Mesendoderm (in vitro differentiated cells): ENCODE data around the gene TCF7L2. TPM values are rescaled to one million over a fixed set of nuclear protein-coding genes. Genes with fewer than 3 reads are reported as not detected.

Experiments
- DNase-seq: peaks from one replicate; pipeline ENCODE4 v3.0.0; 2013
- H2AK5ac ChIP-seq: 2 replicates; pipeline ENCODE4 v1.6.1; 2013; ENCODE audit warnings: low read length, inconsistent platforms
- H2BK120ac ChIP-seq: 2 replicates; pipeline ENCODE4 v1.6.1; 2013; ENCODE audit warnings: low read depth, mild to moderate bottlenecking, low read length, moderate library complexity, mixed read lengths
- H2BK15ac ChIP-seq: replicated peaks from 2 replicates; pipeline ENCODE4 v1.6.1; 2013; ENCODE audit warnings: low read depth, mild to moderate bottlenecking, moderate library complexity
- H2BK5ac ChIP-seq: 2 replicates; pipeline ENCODE4 v1.6.1; 2013; ENCODE audit warnings: low read length, inconsistent platforms
- H3K18ac ChIP-seq: 2 replicates; pipeline ENCODE4 v1.6.1; 2013; ENCODE audit warnings: mild to moderate bottlenecking, low read length, mixed read lengths
- H3K23ac ChIP-seq: one replicate; pipeline ENCODE4 v1.6.1; 2013; ENCODE audit warnings: low read length
- H3K27ac ChIP-seq: 2 replicates; pipeline ENCODE4 v1.5.1; 2013; ENCODE audit warnings: low read depth, mild to moderate bottlenecking, inconsistent platforms, low read length, moderate library complexity
- H3K27me3 ChIP-seq: 2 replicates; pipeline ENCODE4 v1.6.1; 2013; ENCODE audit warnings: low read length, control low read depth, mild to moderate bottlenecking, inconsistent platforms; ENCODE audit not compliant: insufficient read depth, poor library complexity
- H3K36me3 ChIP-seq: 2 replicates; pipeline ENCODE4 v1.6.1; 2013; ENCODE audit warnings: low read length, inconsistent platforms; ENCODE audit not compliant: control insufficient read depth, insufficient read depth
- H3K4ac ChIP-seq: one replicate; pipeline ENCODE4 v1.6.1; 2013; ENCODE audit warnings: low read depth, mild to moderate bottlenecking, low read length, moderate library complexity
- H3K4me1 ChIP-seq: 2 replicates; pipeline ENCODE4 v1.6.1; 2013; ENCODE audit warnings: low read depth, low read length, inconsistent platforms; ENCODE audit not compliant: control insufficient read depth
- H3K4me2 ChIP-seq: 2 replicates; pipeline ENCODE4 v1.6.1; 2013; ENCODE audit warnings: low read length
- H3K4me3 ChIP-seq: 2 replicates; pipeline ENCODE4 v1.5.1; 2013; ENCODE audit warnings: mild to moderate bottlenecking, low read length
- H3K56ac ChIP-seq: one replicate; pipeline ENCODE4 v1.6.1; 2013; ENCODE audit warnings: low read length
- H3K79me1 ChIP-seq: 2 replicates; pipeline ENCODE4 v1.6.1; 2013; ENCODE audit warnings: low read length, inconsistent platforms
- H3K79me2 ChIP-seq: 2 replicates; pipeline ENCODE4 v1.6.1; 2013; ENCODE audit warnings: mild to moderate bottlenecking, low read length; ENCODE audit not compliant: control insufficient read depth, insufficient read depth
- H3K9ac ChIP-seq: 2 replicates; pipeline ENCODE4 v1.6.1; 2013; ENCODE audit warnings: low read length, inconsistent platforms
- H4K5ac ChIP-seq: one replicate; pipeline ENCODE4 v1.6.1; 2013; ENCODE audit warnings: low read length
- H4K8ac ChIP-seq: one replicate; pipeline ENCODE4 v1.6.1; 2013; ENCODE audit warnings: low read depth, mild to moderate bottlenecking, control low read depth, low read length, moderate library complexity
- whole genome bisulfite sequencing: extraction: QIAGEN DNeasy Blood & Tissue Kit; methylation state at CpG from one replicate; pipeline ENCODE4 v1.1.7; 2013; ENCODE audit warnings: low lambda C conversion rate, missing lambda C conversion rate; ENCODE audit not compliant: insufficient coverage; ENCODE audit errors: extremely low coverage; 5-methylcytosine and 5-hydroxymethylcytosine counted together
- polyA plus RNA-seq, 2 experiments: library from polyadenylated mRNA; stranded (reverse); fragments of 200-250 nt; gene quantifications; one replicate each; pipeline ENCODE4 v1.2.3, GENCODE V29; 2013

Gene TCF7L2
- polyA plus RNA-seq (2013, experiment 1 of 2): 43.5 TPM
- polyA plus RNA-seq (2013, experiment 2 of 2): 47.0 TPM

DNA sequence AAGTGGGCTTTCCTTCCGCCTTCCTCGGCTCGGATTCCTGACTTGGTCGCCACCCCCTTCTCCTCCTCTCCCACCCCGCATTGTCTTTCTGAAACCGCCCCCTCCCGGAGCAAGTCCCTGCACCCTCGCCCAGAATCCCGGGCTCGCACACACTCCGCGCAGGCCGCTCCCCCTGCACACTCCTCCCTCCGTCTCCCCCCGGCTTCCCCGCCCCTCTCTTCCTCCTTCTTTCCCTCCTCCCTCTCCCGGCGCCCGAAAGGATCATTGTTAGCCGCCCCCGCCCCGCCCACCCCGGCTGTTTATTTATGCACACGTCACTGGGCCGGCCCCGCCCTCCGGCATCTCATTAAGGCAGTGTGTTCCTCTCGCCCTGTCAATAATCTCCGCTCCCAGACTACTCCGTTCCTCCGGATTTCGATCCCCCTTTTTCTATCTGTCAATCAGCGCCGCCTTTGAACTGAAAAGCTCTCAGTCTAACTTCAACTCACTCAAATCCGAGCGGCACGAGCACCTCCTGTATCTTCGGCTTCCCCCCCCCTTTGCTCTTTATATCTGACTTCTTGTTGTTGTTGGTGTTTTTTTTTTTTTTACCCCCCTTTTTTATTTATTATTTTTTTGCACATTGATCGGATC, at the start of gene TCF7L2:
TCF7L2 (plus strand) TSS at position 373 of the 633 bp plus-strand sequence. CDS start 510 bp downstream, outside the sequence.
- H3K18ac ChIP-seq: peak within 1 kb of the TSS; percentile 99
- H3K27ac ChIP-seq: peak within 1 kb of the TSS; percentile 95

DNA sequence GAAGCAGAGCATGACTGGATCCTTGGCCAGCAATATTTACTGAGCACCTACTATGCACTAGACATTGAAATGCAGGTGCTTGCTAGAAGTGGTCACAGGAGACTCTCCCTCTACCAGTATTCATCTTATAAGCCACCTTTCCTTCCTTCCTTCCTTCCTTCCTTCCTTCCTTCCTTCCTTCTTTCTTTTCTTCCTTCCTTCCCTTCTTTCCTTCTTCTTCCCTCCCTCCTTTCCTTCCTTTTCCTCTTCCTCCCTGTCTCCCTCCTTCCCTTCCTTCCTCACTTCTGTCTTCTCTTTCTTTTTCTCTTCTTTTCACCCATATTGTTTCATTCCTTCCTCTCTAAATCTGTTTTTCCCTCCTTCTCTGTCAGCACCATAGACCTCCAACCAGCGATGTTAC, 47.3 kb upstream of the TCF7L2 start:
- H2BK15ac ChIP-seq: no peak overlapping the region
- H3K79me2 ChIP-seq: no peaks in the 10 kb centered on the region
- H3K4me3 ChIP-seq: no peak overlapping the region
- H3K56ac ChIP-seq: no peak overlapping the region
- H3K79me1 ChIP-seq: no peaks in the 10 kb centered on the region
- H2BK5ac ChIP-seq: no peak overlapping the region
- no peak for DNase-seq
- H3K4me2 ChIP-seq: no peak overlapping the region
- H3K4me1 ChIP-seq: peaks cover 5% of the 10 kb centered on the region
- H3K23ac ChIP-seq: peak overlapping the region; percentile 61
- H4K8ac ChIP-seq: no peak overlapping the region
- no CpG with 5 or more reads among the region's 1 CpG for WGBS
- no peak overlapping the region for H4K5ac ChIP-seq
- no peaks in the 10 kb centered on the region for H3K36me3 ChIP-seq
- H3K18ac ChIP-seq: no peak overlapping the region
- no peak overlapping the region for H2AK5ac ChIP-seq
- H3K27ac ChIP-seq: no peak overlapping the region
- H3K9ac ChIP-seq: no peak overlapping the region
- H2BK120ac ChIP-seq: no peak overlapping the region
- peaks cover 4% of the 10 kb centered on the region for H3K27me3 ChIP-seq
- H3K4ac ChIP-seq: no peak overlapping the region

More for the DNA sequence above, at the start of gene TCF7L2:
- Histone ChIP-seq H3K4me1 (peaks cover 11% of the 10 kb centered on the region), H2BK5ac (peak within 1 kb of the TSS; percentile 10), H3K9ac (peak within 1 kb of the TSS; percentile 89), H2BK120ac (peak within 1 kb of the TSS; percentile 97), H4K5ac (no peak within 1 kb of the TSS), H3K79me2 (peaks cover 23% of the 10 kb centered on the region), H3K79me1 (peaks cover 2% of the 10 kb centered on the region), H3K56ac (peak within 1 kb of the TSS; percentile 80), H3K27me3 (no peaks in the 10 kb centered on the region), H3K4me3 (peak within 1 kb of the TSS; percentile 81), H2AK5ac (no peak within 1 kb of the TSS), H3K36me3 (no peaks in the 10 kb centered on the region), H3K4me2 (peak within 1 kb of the TSS; percentile 45), H3K4ac (peak within 1 kb of the TSS; percentile 79), H4K8ac (peak within 1 kb of the TSS; percentile 98), H3K23ac (peak within 1 kb of the TSS; percentile 34), H2BK15ac (no peak within 1 kb of the TSS)
- WGBS: no CpG with 5 or more reads among the region's 39 CpGs
- DNase-seq: peak; percentile 100

DNA sequence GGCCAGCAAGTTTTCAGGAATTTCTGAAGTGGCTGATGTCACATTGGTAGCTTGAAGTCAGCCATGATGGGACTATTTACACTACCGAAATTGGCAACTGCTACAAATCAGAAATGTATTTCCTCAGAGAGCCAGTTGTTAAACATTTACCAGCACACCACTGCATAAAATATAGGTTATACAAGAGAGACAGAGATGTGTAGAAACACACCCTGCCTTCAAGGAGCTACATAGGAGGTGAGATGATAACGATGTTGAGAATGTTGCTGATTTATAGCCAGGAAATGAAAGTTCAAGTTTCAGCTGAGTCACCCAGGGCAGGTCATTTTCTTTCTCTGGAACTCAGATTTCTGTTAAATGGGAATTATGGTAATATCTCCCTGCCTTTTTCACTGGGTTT, 46.0 kb upstream of the TCF7L2 start:
- peaks cover 4% of the 10 kb centered on the region for H3K27me3 ChIP-seq
- no peak overlapping the region for H2BK15ac ChIP-seq
- H2BK5ac ChIP-seq: no peak overlapping the region
- no peak for DNase-seq
- H2AK5ac ChIP-seq: no peak overlapping the region
- no peak overlapping the region for H3K9ac ChIP-seq
- no peak overlapping the region for H3K4ac ChIP-seq
- no peak overlapping the region for H3K23ac ChIP-seq
- no CpG with 5 or more reads among the region's 2 CpGs for WGBS
- H4K8ac ChIP-seq: no peak overlapping the region
- no peaks in the 10 kb centered on the region for H3K79me1 ChIP-seq
- H3K4me1 ChIP-seq: no peaks in the 10 kb centered on the region
- no peak overlapping the region for H3K18ac ChIP-seq
- no peak overlapping the region for H3K4me2 ChIP-seq
- H3K56ac ChIP-seq: no peak overlapping the region
- no peak overlapping the region for H3K4me3 ChIP-seq
- H3K79me2 ChIP-seq: no peaks in the 10 kb centered on the region
- H3K27ac ChIP-seq: no peak overlapping the region
- H4K5ac ChIP-seq: no peak overlapping the region
- H2BK120ac ChIP-seq: no peak overlapping the region
- no peaks in the 10 kb centered on the region for H3K36me3 ChIP-seq

DNA sequence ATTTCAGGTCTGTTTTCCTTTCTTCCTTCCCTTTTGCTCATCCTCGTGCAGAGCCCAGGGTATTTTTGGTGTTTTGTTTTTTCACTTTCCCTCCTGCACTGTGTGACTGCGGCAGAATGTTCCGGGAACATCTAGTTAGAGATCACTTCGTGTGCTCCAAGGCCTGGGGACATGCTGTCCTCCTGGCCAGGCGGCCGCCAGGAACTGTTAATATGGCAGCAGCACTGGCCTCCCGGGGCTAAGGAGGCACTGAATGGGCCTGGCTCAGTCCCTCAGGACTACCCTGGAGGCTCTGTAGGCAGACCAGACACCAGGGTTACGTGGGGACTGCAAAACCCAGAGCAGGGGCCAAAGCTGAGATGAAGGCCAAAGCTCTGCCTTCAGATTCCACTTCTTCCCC, 43.1 kb upstream of the TCF7L2 start:
- Histone ChIP-seq H3K9ac (no peak overlapping the region), H2BK5ac (no peak overlapping the region), H3K4me3 (no peak overlapping the region), H2BK15ac (no peak overlapping the region), H3K4me1 (no peaks in the 10 kb centered on the region), H3K23ac (no peak overlapping the region), H3K79me2 (no peaks in the 10 kb centered on the region), H2AK5ac (no peak overlapping the region), H2BK120ac (no peak overlapping the region), H4K8ac (no peak overlapping the region), H3K56ac (no peak overlapping the region), H3K18ac (no peak overlapping the region), H3K4ac (no peak overlapping the region), H3K79me1 (no peaks in the 10 kb centered on the region), H3K4me2 (no peak overlapping the region), H3K36me3 (no peaks in the 10 kb centered on the region), H3K27ac (no peak overlapping the region), H4K5ac (no peak overlapping the region), H3K27me3 (no peaks in the 10 kb centered on the region)
- no peak for DNase-seq
- no CpG with 5 or more reads among the region's 8 CpGs for WGBS

DNA sequence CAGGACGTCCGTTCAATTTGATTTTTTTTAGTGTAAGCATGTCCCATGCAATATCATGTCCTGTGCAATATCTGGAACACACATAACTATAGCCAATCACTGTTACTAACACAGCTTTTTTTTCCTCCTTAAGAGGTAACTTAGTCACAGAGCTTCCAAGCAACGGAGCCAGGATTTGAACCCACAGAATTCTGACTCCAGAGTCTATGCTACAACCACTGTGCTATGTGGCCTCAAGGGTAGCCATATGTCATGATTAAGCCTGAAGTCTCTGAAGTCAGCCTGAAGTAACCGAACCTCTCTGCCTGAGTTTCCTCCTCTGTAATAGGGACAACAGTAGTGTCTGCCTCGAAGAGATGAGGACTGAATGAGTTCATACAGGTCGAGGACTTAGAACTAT, 42.2 kb upstream of the TCF7L2 start:
- H4K5ac ChIP-seq: no peak overlapping the region
- H3K56ac ChIP-seq: no peak overlapping the region
- H4K8ac ChIP-seq: no peak overlapping the region
- H2AK5ac ChIP-seq: no peak overlapping the region
- no peaks in the 10 kb centered on the region for H3K4me1 ChIP-seq
- no peak overlapping the region for H3K23ac ChIP-seq
- H3K4me3 ChIP-seq: no peak overlapping the region
- no peak overlapping the region for H3K18ac ChIP-seq
- no peak overlapping the region for H2BK15ac ChIP-seq
- H3K79me1 ChIP-seq: no peaks in the 10 kb centered on the region
- WGBS: no CpG with 5 or more reads among the region's 6 CpGs
- H3K36me3 ChIP-seq: no peaks in the 10 kb centered on the region
- no peak overlapping the region for H2BK5ac ChIP-seq
- H3K27ac ChIP-seq: no peak overlapping the region
- H3K9ac ChIP-seq: no peak overlapping the region
- H2BK120ac ChIP-seq: no peak overlapping the region
- H3K4me2 ChIP-seq: no peak overlapping the region
- H3K79me2 ChIP-seq: no peaks in the 10 kb centered on the region
- H3K27me3 ChIP-seq: no peaks in the 10 kb centered on the region
- no peak overlapping the region for H3K4ac ChIP-seq
- peak; percentile 34 for DNase-seq

DNA sequence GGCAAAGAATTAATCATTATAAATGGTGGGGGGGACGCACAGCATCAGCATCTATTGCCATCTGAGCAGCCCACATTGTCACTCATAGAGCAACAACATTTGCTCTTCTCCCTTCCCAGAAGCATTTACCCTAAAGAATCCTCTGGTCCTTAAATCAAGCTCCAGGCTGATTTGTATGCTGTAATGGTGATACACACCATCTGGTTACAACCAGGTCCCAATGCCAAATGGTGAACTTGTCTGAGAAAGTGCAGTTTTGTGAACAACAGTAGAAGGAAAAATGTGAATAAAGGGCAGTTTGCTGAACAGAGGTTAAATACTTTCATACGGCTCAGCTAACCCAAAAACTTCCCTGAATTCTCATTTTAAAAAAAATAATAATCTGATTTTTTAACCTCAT, 38.8 kb upstream of the TCF7L2 start:
- peaks cover 2% of the 10 kb centered on the region for H3K27me3 ChIP-seq
- H3K4me2 ChIP-seq: no peak overlapping the region
- H3K79me1 ChIP-seq: no peaks in the 10 kb centered on the region
- H3K36me3 ChIP-seq: no peaks in the 10 kb centered on the region
- H4K8ac ChIP-seq: no peak overlapping the region
- no peak overlapping the region for H2BK15ac ChIP-seq
- H3K4me3 ChIP-seq: no peak overlapping the region
- H3K18ac ChIP-seq: no peak overlapping the region
- H4K5ac ChIP-seq: no peak overlapping the region
- no peak overlapping the region for H2AK5ac ChIP-seq
- H3K27ac ChIP-seq: no peak overlapping the region
- H3K4ac ChIP-seq: no peak overlapping the region
- no peak overlapping the region for H3K56ac ChIP-seq
- WGBS: no CpG with 5 or more reads among the region's 2 CpGs
- H3K79me2 ChIP-seq: no peaks in the 10 kb centered on the region
- no peak overlapping the region for H2BK120ac ChIP-seq
- no peak overlapping the region for H3K23ac ChIP-seq
- no peak overlapping the region for H3K9ac ChIP-seq
- no peaks in the 10 kb centered on the region for H3K4me1 ChIP-seq
- H2BK5ac ChIP-seq: no peak overlapping the region
- no peak for DNase-seq
